Stomach smooth muscle (tissue), 2 donors: ENCODE results near the gene COL9A1.
"Not testable (repeated sequence)": the region's sequence is repeated elsewhere in the genome, so short reads cannot be mapped to it uniquely, and the experiment has no call there.

Experiments
- H3K27ac ChIP-seq: one replicate; pipeline ENCODE4 v1.7.0; 2013; ENCODE audit warnings: mild to moderate bottlenecking, low read length, inconsistent platforms
- H3K27me3 ChIP-seq, 2 donors: one replicate each; pipeline ENCODE4 v1.7.0; 2013; ENCODE audit warnings: low read length in 2 of 2; ENCODE audit not compliant: insufficient read depth in 2 of 2, control insufficient read depth in 1 of 2
- H3K36me3 ChIP-seq, 2 donors: one replicate each; pipeline ENCODE4 v1.7.0; 2013; ENCODE audit warnings: low read length in 2 of 2; ENCODE audit not compliant: control insufficient read depth in 2 of 2, insufficient read depth in 2 of 2
- H3K4me1 ChIP-seq: one replicate; pipeline ENCODE4 v1.7.0; 2013; ENCODE audit warnings: low read length; ENCODE audit not compliant: control insufficient read depth, insufficient read depth
- H3K4me3 ChIP-seq, 2 donors: one replicate each; pipeline ENCODE4 v1.7.0; 2013; ENCODE audit warnings: low read length in 2 of 2
- H3K9ac ChIP-seq, 2 donors: one replicate each; pipeline ENCODE4 v1.7.0; 2013; ENCODE audit warnings: low read length in 2 of 2, mild to moderate bottlenecking in 1 of 2
- H3K9me3 ChIP-seq, 2 donors: one replicate each; pipeline ENCODE4 v1.7.0; 2013; ENCODE audit warnings: low read length in 2 of 2; ENCODE audit not compliant: control insufficient read depth in 2 of 2
- donor health status: healthy.
- donor health status: Pancreatic carcinoma.

Gene COL9A1

DNA sequence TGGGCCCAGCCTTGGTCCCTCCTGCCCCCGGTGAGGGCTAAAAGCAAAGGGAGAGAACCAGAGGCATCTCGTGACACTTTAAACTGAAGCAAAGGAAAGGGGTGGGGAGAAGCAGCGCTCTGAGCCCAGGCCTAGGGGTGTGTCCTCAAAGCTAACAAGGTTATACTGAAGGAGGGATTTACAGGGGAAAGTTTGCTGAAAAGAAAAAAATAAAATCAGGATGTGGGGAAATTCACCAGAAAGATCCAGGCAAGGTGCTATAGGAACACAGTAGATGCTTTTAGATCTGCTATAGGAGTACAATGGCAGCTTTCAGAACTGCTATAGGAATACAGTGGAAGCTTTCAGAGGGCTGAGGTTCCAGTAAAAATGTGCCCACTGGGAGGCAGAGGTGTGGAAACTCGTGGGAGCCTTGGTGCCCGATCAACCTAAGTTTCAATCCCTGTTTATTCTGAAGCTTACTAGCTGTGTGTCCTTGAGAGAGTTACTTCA, at the start of gene COL9A1:
Gene COL9A1, minus strand, starts transcription at position 51 of the 492 bp plus-strand sequence. CDS start 160 bp downstream, outside the sequence.
- Histone ChIP-seq H3K27me3 (peaks cover 0 to 2% of the 10 kb centered on the region in 2 donors), H3K27ac (no peak within 1 kb of the TSS), H3K4me1 (no peaks in the 10 kb centered on the region), H3K4me3 (no peak within 1 kb of the TSS), H3K9me3 (no peaks in the 10 kb centered on the region), H3K9ac (no peak within 1 kb of the TSS), H3K36me3 (no peaks in the 10 kb centered on the region)

GRCh38 chr6:70351461-70351860, 48.6 kb upstream of the COL9A1 start:
- H3K27me3 ChIP-seq, result no peaks in the 10 kb centered on the region
- no peak overlapping the region for H3K27ac ChIP-seq
- H3K4me3 ChIP-seq, result no peak overlapping the region
- no peaks in the 10 kb centered on the region for H3K4me1 ChIP-seq
- H3K36me3 ChIP-seq, result no peaks in the 10 kb centered on the region
- H3K9me3 ChIP-seq, result no peaks in the 10 kb centered on the region
- H3K9ac ChIP-seq, result no peak overlapping the region

DNA sequence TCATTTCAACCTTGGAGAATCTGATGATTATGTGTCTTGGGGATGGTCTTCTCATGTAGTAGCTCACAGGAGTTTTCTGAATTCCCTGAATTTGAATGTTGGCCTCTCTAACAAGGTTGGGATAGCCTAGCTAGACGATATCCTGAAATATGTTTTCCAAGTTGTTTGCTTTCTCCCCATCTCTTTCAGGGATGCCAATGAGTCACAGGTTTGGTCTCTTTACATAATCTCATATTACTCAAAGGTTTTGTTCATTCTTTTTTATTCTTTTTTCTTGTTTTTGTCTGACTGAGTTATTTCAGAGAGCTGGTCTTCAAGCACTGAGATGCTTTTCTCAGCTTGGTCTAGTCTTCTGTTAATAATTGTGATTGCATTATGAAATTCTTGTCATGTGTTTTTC, 42.7 kb upstream of the COL9A1 start:
- Histone ChIP-seq H3K9me3 (no peaks in the 10 kb centered on the region), H3K36me3 (no peaks in the 10 kb centered on the region), H3K4me1 (no peaks in the 10 kb centered on the region), H3K27me3 (no peaks in the 10 kb centered on the region), H3K27ac (no peak overlapping the region), H3K9ac (no peak overlapping the region), H3K4me3 (no peak overlapping the region)

- Histone ChIP-seq H3K36me3 (no peaks in the 10 kb centered on the region), H3K9me3 (peaks cover 0 to 4% of the 10 kb centered on the region in 2 donors), H3K4me3 (no peak overlapping the region), H3K9ac (no peak overlapping the region), H3K27me3 (no peaks in the 10 kb centered on the region), H3K27ac (no peak overlapping the region), H3K4me1 (no peaks in the 10 kb centered on the region)
Measured at GRCh38 chr6:70343313-70343712, 40.4 kb upstream of the COL9A1 start.

- H3K27me3 ChIP-seq, H3K9me3 ChIP-seq, H3K4me3 ChIP-seq, H3K27ac ChIP-seq, H3K9ac ChIP-seq, H3K4me1 ChIP-seq, H3K36me3 ChIP-seq: not testable (repeated sequence)
Measured at GRCh38 chr6:70339810-70340209, 36.9 kb upstream of the COL9A1 start.

DNA sequence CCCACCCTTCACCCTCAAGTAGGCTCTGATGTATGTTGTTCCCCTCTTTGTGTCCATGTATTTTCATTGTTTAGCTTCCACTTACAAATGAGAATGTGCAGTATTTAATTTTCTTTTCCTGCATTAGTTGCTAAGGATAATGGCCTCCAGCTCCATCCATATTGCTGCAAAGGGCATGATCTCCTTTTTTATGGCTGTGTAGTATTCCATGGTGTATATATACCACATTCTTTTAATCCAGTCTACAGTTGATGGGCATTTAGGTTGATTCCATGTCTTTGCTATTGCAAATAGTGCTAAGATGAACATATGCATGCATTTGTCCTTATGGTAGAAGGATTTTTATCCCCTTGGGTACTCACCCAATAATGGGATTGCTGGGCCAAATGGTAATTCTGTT, 35.9 kb upstream of the COL9A1 start:
- Histone ChIP-seq H3K4me1 (no peaks in the 10 kb centered on the region), H3K4me3 (no peak overlapping the region), H3K27ac (no peak overlapping the region), H3K9me3 (peaks cover 0 to 4% of the 10 kb centered on the region in 2 donors), H3K9ac (no peak overlapping the region), H3K27me3 (no peaks in the 10 kb centered on the region), H3K36me3 (no peaks in the 10 kb centered on the region)

GRCh38 chr6:70337743-70338105, 34.8 kb upstream of the COL9A1 start:
- Histone ChIP-seq H3K27me3 (no peaks in the 10 kb centered on the region), H3K27ac (no peak overlapping the region), H3K36me3 (no peaks in the 10 kb centered on the region), H3K9ac (no peak overlapping the region), H3K9me3 (peaks cover 0 to 4% of the 10 kb centered on the region in 2 donors), H3K4me3 (no peak overlapping the region), H3K4me1 (no peaks in the 10 kb centered on the region)

GRCh38 chr6:70336996-70337742, 34.3 kb upstream of the COL9A1 start:
- H3K9ac ChIP-seq, result no peak overlapping the region
- H3K9me3 ChIP-seq, result peaks cover 0 to 4% of the 10 kb centered on the region in 2 donors
- no peak overlapping the region for H3K4me3 ChIP-seq
- no peak overlapping the region for H3K27ac ChIP-seq
- no peaks in the 10 kb centered on the region for H3K4me1 ChIP-seq
- no peaks in the 10 kb centered on the region for H3K36me3 ChIP-seq
- no peaks in the 10 kb centered on the region for H3K27me3 ChIP-seq

DNA sequence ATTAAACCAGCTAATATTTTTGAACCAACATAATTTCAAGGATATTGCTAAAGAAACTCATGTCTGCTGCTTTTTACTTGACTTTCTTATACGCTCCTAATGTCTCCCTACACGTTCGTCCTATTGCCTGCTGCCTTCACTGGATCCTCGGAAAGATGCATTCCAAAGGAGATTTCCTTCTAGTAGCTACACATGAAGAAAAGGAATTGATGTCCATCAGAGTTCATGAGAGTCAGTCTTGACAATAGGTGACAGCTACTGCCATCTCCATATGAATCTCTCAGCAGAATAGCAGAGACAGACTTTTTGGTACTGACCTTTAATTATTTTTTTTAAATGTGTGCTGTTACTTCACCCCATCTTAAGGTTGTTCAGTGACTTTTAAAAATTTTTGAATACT, 24.2 kb upstream of the COL9A1 start:
- Histone ChIP-seq H3K27me3 (no peaks in the 10 kb centered on the region), H3K36me3 (no peaks in the 10 kb centered on the region), H3K9me3 (no peaks in the 10 kb centered on the region), H3K27ac (no peak overlapping the region), H3K9ac (no peak overlapping the region), H3K4me1 (no peaks in the 10 kb centered on the region), H3K4me3 (no peak overlapping the region)

- no peak overlapping the region for H3K27ac ChIP-seq
- no peaks in the 10 kb centered on the region for H3K27me3 ChIP-seq
- H3K4me3 ChIP-seq, result no peak overlapping the region
- no peaks in the 10 kb centered on the region for H3K36me3 ChIP-seq
- H3K9me3 ChIP-seq, result no peaks in the 10 kb centered on the region
- H3K4me1 ChIP-seq, result no peaks in the 10 kb centered on the region
- no peak overlapping the region for H3K9ac ChIP-seq
Measured at GRCh38 chr6:70325009-70325408, 22.1 kb upstream of the COL9A1 start.

- H3K4me3 ChIP-seq, H3K27me3 ChIP-seq, H3K9me3 ChIP-seq: not testable (repeated sequence)
Measured at GRCh38 chr6:70317799-70318198, 14.9 kb upstream of the COL9A1 start.

More at GRCh38 chr6:70317799-70318198, 14.9 kb upstream of the COL9A1 start:
- H3K27ac ChIP-seq, H3K9ac ChIP-seq, H3K4me1 ChIP-seq, H3K36me3 ChIP-seq: not testable (repeated sequence)
